Measurements from ENCODE around the gene CCNG2. TPM values are rescaled to one million over a fixed set of nuclear protein-coding genes. Genes with fewer than 3 reads are reported as not detected.

CCNG2 gene
- total RNA-seq, 4 donors from 2014 or later, result 21.0 to 36.7 (median 27.9) TPM

DNA sequence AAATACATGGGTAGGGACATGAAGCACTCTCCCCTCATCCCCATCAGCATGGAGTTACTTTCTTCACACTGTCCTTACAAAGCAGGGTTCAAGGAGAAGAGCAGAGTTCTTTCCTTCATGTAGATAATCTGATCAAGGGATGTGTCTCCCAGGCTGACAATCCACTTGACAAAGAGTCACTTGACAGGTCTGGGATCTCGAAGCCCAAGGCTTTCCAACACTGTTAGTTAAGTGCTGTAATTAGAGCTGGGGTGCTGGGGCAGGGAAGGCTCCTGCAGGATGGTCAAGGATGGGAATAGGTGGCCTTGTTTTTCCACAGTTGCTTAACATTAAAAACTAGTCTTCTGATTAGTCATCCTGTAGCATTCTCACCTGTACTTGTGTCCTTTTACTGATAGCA is 38.0 kb downstream of the CCNG2 start:
- TF ChIP-seq EP300 (IDR thresholded peaks at IDR 0.05) (no peak), POLR2A (IDR thresholded peaks at IDR 0.05) (no peak)
- no peak overlapping the region for H3K4me3 ChIP-seq

DNA sequence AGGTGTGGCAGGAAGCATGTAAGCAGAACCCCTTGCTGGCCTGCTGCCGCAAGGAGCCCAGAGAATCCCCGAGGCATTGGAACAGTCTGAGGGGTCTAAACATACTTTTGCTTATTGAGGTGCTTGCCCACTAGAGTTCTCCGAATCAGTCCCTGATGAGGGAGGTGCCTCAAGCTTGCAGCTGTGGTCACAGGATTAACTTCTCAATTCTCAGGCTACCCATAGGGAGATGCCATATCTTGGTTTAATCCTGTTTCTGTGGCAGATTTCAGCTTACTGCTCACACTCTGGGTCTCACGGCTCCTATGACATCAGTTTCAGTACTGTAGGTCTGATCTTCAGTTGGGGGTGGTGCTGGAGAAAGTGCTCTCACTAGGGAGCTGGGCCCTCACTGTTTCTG is 39.9 kb downstream of the CCNG2 start:
- Histone ChIP-seq H3K4me1 (no peaks in the 10 kb centered on the region), H3K9me3 (no peaks in the 10 kb centered on the region), H3K27me3 (no peaks in the 10 kb centered on the region), H3K27ac (no peak overlapping the region), H3K36me3 (no peaks in the 10 kb centered on the region), H3K4me3 (no peak overlapping the region)
- TF ChIP-seq, protein P1, sequence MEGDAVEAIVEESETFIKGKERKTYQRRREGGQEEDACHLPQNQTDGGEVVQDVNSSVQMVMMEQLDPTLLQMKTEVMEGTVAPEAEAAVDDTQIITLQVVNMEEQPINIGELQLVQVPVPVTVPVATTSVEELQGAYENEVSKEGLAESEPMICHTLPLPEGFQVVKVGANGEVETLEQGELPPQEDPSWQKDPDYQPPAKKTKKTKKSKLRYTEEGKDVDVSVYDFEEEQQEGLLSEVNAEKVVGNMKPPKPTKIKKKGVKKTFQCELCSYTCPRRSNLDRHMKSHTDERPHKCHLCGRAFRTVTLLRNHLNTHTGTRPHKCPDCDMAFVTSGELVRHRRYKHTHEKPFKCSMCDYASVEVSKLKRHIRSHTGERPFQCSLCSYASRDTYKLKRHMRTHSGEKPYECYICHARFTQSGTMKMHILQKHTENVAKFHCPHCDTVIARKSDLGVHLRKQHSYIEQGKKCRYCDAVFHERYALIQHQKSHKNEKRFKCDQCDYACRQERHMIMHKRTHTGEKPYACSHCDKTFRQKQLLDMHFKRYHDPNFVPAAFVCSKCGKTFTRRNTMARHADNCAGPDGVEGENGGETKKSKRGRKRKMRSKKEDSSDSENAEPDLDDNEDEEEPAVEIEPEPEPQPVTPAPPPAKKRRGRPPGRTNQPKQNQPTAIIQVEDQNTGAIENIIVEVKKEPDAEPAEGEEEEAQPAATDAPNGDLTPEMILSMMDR (IDR thresholded peaks at IDR 0.05), result no peak
- no peak for TF ChIP-seq EP300 (IDR thresholded peaks at IDR 0.05)
- no peak for TF ChIP-seq POLR2A (IDR thresholded peaks at IDR 0.05)
- 63 to 88% methylated on average over 4 of the region's 4 CpGs for WGBS, 2 donors
- no peak for DNase-seq (ENCODE audit: low spot score in 2 of 2)

More for the DNA sequence above, 38.0 kb downstream of the CCNG2 start:
- H3K4me1 ChIP-seq, result no peaks in the 10 kb centered on the region
- no peaks in the 10 kb centered on the region for H3K36me3 ChIP-seq
- no peaks in the 10 kb centered on the region for H3K9me3 ChIP-seq
- no peak for DNase-seq (ENCODE audit: low spot score in 2 of 2)
- H3K27me3 ChIP-seq, result no peaks in the 10 kb centered on the region
- WGBS, 2 donors, result 42 to 83% methylated on average over 1 of the region's 1 CpG
- no peak overlapping the region for H3K27ac ChIP-seq

DNA sequence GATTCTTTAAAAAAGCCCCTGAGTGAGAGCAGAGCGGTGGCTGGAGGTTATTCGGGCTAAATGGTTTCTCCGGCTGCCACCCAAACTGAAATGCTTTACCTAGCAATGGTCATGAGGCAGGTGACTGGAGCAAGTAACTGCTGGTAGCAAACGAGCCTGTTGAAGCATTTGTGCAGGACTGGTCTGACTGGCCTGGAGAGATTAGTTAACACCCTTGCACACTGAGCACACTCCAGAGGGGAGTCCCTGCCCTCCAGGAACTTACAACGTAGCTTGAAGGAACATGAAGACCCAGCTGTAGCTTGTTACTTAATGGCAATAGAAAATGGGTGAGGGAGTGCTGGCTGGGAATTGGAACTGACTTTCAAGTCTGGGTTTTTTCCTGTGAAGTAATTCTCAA is 40.4 kb downstream of the CCNG2 start:
- no peak for DNase-seq (ENCODE audit: low spot score in 2 of 2)
- Histone ChIP-seq H3K27me3 (no peaks in the 10 kb centered on the region), H3K4me3 (no peak overlapping the region), H3K36me3 (no peaks in the 10 kb centered on the region), H3K4me1 (no peaks in the 10 kb centered on the region), H3K27ac (no peak overlapping the region), H3K9me3 (no peaks in the 10 kb centered on the region)
- 91 to 96% methylated on average over 5 of the region's 5 CpGs for WGBS, 2 donors
- TF ChIP-seq EP300 (IDR thresholded peaks at IDR 0.05) (no peak), POLR2A (IDR thresholded peaks at IDR 0.05) (no peak)
- TF ChIP-seq, protein P1 (IDR thresholded peaks at IDR 0.05), result no peak

DNA sequence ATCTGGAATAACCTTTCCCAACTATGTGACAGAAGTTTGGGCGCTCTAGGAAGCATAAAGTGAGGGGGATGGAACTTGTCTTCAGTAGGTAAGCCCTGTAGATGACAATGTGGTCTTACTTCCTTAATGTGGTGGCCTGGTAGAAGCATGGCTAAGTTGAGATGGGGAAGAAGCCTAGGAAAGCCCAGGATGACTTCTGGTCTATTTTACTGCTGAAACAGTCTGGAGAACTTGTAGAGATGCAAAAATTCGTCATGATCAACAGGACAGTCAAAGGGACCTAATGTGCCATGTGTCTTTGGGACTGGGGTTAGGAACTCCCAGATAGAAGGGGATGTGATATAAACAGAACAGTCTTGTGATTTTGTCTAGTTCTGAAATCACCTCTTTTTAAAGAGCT is 40.8 kb downstream of the CCNG2 start:
- H3K4me3 ChIP-seq, result no peak overlapping the region
- no peak for TF ChIP-seq POLR2A (IDR thresholded peaks at IDR 0.05)
- no peak for TF ChIP-seq EP300 (IDR thresholded peaks at IDR 0.05)
- TF ChIP-seq, protein P1 (IDR thresholded peaks at IDR 0.05), result no peak
- no peak overlapping the region for H3K27ac ChIP-seq
- no peaks in the 10 kb centered on the region for H3K4me1 ChIP-seq
- H3K27me3 ChIP-seq, result no peaks in the 10 kb centered on the region
- no peaks in the 10 kb centered on the region for H3K36me3 ChIP-seq
- WGBS, 2 donors, result 73 to 87% methylated on average over 2 of the region's 2 CpGs
- no peak for DNase-seq (ENCODE audit: low spot score in 2 of 2)
- no peaks in the 10 kb centered on the region for H3K9me3 ChIP-seq

DNA sequence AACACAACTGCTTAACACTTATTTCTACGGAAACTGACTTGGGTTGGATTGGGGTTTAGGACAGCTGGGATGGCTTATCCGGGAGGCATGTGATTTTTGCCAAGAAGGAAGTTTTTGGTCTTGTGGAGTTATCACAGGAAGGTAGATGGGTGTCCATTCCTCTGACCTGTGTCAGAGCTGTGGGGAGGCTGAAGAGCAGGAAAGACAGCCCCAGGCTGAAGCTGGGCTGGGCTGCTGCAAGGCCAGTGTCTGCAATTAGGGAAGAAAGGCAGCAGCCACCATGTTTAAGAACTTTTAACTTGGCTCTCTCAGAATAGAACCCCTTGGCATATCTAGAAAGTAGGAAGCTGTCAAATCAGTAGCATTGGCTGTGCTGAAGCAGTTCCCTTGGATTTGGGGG is 42.3 kb downstream of the CCNG2 start:
- Histone ChIP-seq H3K36me3 (no peaks in the 10 kb centered on the region), H3K4me1 (no peaks in the 10 kb centered on the region), H3K9me3 (no peaks in the 10 kb centered on the region), H3K27ac (no peak overlapping the region), H3K27me3 (no peaks in the 10 kb centered on the region), H3K4me3 (no peak overlapping the region)
- 94 to 100% methylated on average over 2 of the region's 2 CpGs for WGBS, 2 donors
- DNase-seq (ENCODE audit: low spot score in 2 of 2), result no peak
- TF ChIP-seq POLR2A (IDR thresholded peaks at IDR 0.05) (no peak), EP300 (IDR thresholded peaks at IDR 0.05) (no peak)
- TF ChIP-seq, protein P1 (IDR thresholded peaks at IDR 0.05), result no peak

DNA sequence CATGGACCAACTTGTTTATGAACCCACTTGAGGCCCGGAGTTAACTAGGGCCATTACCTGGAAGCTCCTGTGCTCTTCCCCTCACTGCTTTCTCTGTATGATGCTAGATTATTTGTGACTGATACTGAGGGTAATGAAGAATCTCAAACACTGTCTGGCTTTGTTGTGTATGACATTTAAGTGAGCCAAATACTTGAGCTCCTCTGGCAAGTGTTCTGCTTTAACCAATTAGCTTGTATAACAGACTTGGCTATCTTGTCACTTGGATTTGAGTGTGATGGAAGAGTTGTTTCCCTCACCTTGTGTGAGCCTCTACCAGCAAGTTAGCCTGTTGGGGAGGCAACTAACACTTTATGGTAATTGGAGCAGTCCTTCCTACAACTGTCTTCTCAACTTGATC is 42.7 kb downstream of the CCNG2 start:
- H3K9me3 ChIP-seq, result no peaks in the 10 kb centered on the region
- no peak for DNase-seq (ENCODE audit: low spot score in 2 of 2)
- 80 to 100% methylated on average over 1 of the region's 1 CpG for WGBS, 2 donors
- H3K27ac ChIP-seq, result no peak overlapping the region
- H3K27me3 ChIP-seq, result no peaks in the 10 kb centered on the region
- no peak overlapping the region for H3K4me3 ChIP-seq
- no peaks in the 10 kb centered on the region for H3K4me1 ChIP-seq
- no peaks in the 10 kb centered on the region for H3K36me3 ChIP-seq
- TF ChIP-seq POLR2A (IDR thresholded peaks at IDR 0.05) (no peak), EP300 (IDR thresholded peaks at IDR 0.05) (no peak)
- TF ChIP-seq, protein P1 (IDR thresholded peaks at IDR 0.05), result no peak

Data from tibial nerve (tissue), 4 donors.